Panc1 (cell line): ENCODE results near the gene ARL15. TPM values are rescaled to one million over a fixed set of nuclear protein-coding genes. Genes with fewer than 3 reads are reported as not detected.
"Not testable (repeated sequence)": the region's sequence is repeated elsewhere in the genome, so short reads cannot be mapped to it uniquely, and the experiment has no call there.

Experiments
- ATAC-seq: fragments of 200-7000 bp; cut with Tn5 transposase; 2 replicates; pipeline ENCODE4 v1.9.1; 2020; ENCODE audit warnings: mild to moderate bottlenecking, moderate library complexity
- BruUV-seq: library from RNA; stranded (reverse); fragments of 400-500 nt; replicated peaks from 2 replicates; lab custom pipeline; 2021; lab: Mats Ljungman, UMichigan
- CTCF ChIA-PET: fragments of 300-600 bp; sonication (Branson Sonifier 250); formaldehyde crosslinking; loops from one replicate; lab custom pipeline; 2022; ENCODE audit warnings: antibody characterized with exemption; lab: Charles Lee
- POLR2A ChIA-PET: fragments of 300-600 bp; sonication (Branson Sonifier 250); formaldehyde crosslinking; loops from one replicate; lab custom pipeline; 2022; ENCODE audit warnings: antibody characterized with exemption; lab: Charles Lee
- DNase-seq: peaks from one replicate; pipeline ENCODE4 v3.0.0-alpha.2; 2010; ENCODE audit warnings: low read depth, low spot score
- H3K27ac ChIP-seq: 2 replicates; pipeline ENCODE4 v1.5.1; 2011; ENCODE audit warnings: mild to moderate bottlenecking, low read length, inconsistent platforms
- H3K27me3 ChIP-seq: fragments of 200-500 bp; sonication (Bioruptor generic); 2 replicates; pipeline ENCODE4 v1.6.0; 2014; ENCODE audit warnings: low read length, inconsistent platforms; ENCODE audit not compliant: control insufficient read depth, insufficient read depth
- H3K36me3 ChIP-seq: fragments of 200-500 bp; sonication (Bioruptor generic); 2 replicates; pipeline ENCODE4 v1.5.1; 2014; ENCODE audit warnings: inconsistent platforms, mild to moderate bottlenecking, low read length, moderate library complexity; ENCODE audit not compliant: control insufficient read depth, insufficient read depth
- H3K4me1 ChIP-seq: 2 replicates; pipeline ENCODE4 v1.5.1; 2011; ENCODE audit warnings: inconsistent platforms, mild to moderate bottlenecking, low read length, moderate library complexity; ENCODE audit not compliant: control insufficient read depth, insufficient read depth
- H3K4me3 ChIP-seq, 2 experiments: 2 replicates each; pipeline ENCODE4 v1.5.1; 2011 to 2012; ENCODE audit warnings: low read depth in 2 of 2, low read length in 2 of 2, mild to moderate bottlenecking in 2 of 2, inconsistent platforms in 1 of 2, moderate library complexity in 1 of 2
- H3K9me3 ChIP-seq: fragments of 200-500 bp; sonication (Bioruptor generic); 2 replicates; pipeline ENCODE4 v1.5.1; 2014; ENCODE audit warnings: low read depth, mild to moderate bottlenecking, inconsistent platforms, low read length, moderate library complexity; ENCODE audit not compliant: control insufficient read depth, insufficient read depth
- POLR2AphosphoS5 ChIP-seq: IDR thresholded peaks from 2 replicates; pipeline ENCODE4 v1.6.1; 2012; ENCODE audit warnings: mild to moderate bottlenecking, low read depth, low read length, moderate library complexity
- SIN3A ChIP-seq: IDR thresholded peaks from 2 replicates; pipeline ENCODE4 v1.6.1; 2012; ENCODE audit warnings: low read depth, mild to moderate bottlenecking, low read length, moderate library complexity, borderline replicate concordance; ENCODE audit not compliant: insufficient read depth
- TCF7L2 ChIP-seq: IDR thresholded peaks from 2 replicates; pipeline ENCODE4 v1.6.1; 2011; ENCODE audit warnings: mild to moderate bottlenecking, low read depth, low read length, inconsistent platforms
- in situ Hi-C: cut with HindIII; loops from 2 replicates; pipeline ENCODE4 v1.10.0; 2016; ENCODE audit warnings: low sequenced_read_pairs, low pct_unique_long_range_greater_than_20kb
- intact Hi-C: fragments of 100-400 bp; cut with micrococcal nuclease; formaldehyde crosslinking; loops from one replicate; pipeline ENCODE4 v1.10.0; 2022; ENCODE audit not compliant: unreplicated experiment
- total RNA-seq: library from RNA; stranded (reverse); gene quantifications from one replicate; pipeline ENCODE4 v1.2.1, GENCODE V29; 2021; ENCODE audit not compliant: unreplicated experiment
- TF ChIP-seq, protein P1 (sequence below), 2 experiments: IDR thresholded peaks; 2 replicates each; pipeline ENCODE4 v1.6.1; 2011 to 2012; ENCODE audit warnings: low read depth in 2 of 2, control low read depth in 1 of 2, low read length in 1 of 2, mild to moderate bottlenecking in 1 of 2, moderate library complexity in 1 of 2; ENCODE audit not compliant: insufficient read depth in 1 of 2
- TF ChIP-seq, protein P2 (sequence below): fragments of 450-650 bp; IDR thresholded peaks from 2 replicates; pipeline ENCODE4 v1.5.1; 2017; ENCODE audit warnings: mild to moderate bottlenecking

ARL15 gene
- total RNA-seq, 1 experiment from 2014 or later = 16.5 TPM

DNA sequence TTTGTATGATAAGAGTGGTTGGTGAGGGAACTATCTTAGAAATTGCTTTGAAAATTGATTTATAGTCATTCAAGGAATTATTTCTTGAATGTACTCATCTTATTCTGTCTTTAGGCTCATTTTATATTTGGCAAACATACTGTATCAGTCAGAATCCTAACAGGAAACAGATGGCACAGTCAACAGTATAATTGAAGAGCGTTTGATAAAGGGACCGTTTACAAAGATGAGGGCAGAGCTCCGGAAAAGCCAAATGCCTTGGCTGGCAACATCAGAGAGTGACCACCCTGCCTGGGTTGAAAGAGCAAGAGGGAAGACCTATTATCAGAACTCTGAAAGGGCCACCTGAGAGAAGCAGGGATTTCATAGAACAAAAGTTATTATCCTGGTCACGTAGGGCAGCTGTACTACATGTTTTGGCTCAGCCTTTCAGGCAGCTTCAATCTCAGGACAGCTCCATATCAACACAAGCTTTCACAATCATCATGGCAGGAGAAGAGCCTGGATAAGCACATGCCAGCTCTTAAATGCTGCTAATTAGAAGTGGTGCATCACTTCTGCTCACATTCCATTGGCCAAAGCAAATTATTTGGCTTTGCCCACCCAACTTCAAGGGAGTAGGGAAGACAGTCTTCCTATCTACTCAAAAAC lies 47.2 kb upstream of the ARL15 start:
- Histone ChIP-seq H3K27ac (no peak overlapping the region), H3K36me3 (no peaks in the 10 kb centered on the region; the same call in 1 of the 2 replicates), H3K4me1 (no peaks in the 10 kb centered on the region), H3K27me3 (no peaks in the 10 kb centered on the region), H3K9me3 (no peaks in the 10 kb centered on the region), H3K4me3 (no peak overlapping the region)
- in situ Hi-C loops = no loop called here
- intact Hi-C loops = no loop called here
- ATAC-seq = no peak
- ChIA-PET POLR2A (no interaction called here), CTCF (no interaction called here)
- no TSS peak for BruUV-seq
- TF ChIP-seq TCF7L2 = no peak
- TF ChIP-seq SIN3A = no peak
- no peak for TF ChIP-seq POLR2AphosphoS5
- TF ChIP-seq, protein P1, sequence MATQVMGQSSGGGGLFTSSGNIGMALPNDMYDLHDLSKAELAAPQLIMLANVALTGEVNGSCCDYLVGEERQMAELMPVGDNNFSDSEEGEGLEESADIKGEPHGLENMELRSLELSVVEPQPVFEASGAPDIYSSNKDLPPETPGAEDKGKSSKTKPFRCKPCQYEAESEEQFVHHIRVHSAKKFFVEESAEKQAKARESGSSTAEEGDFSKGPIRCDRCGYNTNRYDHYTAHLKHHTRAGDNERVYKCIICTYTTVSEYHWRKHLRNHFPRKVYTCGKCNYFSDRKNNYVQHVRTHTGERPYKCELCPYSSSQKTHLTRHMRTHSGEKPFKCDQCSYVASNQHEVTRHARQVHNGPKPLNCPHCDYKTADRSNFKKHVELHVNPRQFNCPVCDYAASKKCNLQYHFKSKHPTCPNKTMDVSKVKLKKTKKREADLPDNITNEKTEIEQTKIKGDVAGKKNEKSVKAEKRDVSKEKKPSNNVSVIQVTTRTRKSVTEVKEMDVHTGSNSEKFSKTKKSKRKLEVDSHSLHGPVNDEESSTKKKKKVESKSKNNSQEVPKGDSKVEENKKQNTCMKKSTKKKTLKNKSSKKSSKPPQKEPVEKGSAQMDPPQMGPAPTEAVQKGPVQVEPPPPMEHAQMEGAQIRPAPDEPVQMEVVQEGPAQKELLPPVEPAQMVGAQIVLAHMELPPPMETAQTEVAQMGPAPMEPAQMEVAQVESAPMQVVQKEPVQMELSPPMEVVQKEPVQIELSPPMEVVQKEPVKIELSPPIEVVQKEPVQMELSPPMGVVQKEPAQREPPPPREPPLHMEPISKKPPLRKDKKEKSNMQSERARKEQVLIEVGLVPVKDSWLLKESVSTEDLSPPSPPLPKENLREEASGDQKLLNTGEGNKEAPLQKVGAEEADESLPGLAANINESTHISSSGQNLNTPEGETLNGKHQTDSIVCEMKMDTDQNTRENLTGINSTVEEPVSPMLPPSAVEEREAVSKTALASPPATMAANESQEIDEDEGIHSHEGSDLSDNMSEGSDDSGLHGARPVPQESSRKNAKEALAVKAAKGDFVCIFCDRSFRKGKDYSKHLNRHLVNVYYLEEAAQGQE (IDR thresholded peaks at IDR 0.05; ENCODE audit: insufficient read depth in 1 of 2, low read depth in 2 of 2, low read length in 1 of 2) = no peak
- TF ChIP-seq, protein P2, sequence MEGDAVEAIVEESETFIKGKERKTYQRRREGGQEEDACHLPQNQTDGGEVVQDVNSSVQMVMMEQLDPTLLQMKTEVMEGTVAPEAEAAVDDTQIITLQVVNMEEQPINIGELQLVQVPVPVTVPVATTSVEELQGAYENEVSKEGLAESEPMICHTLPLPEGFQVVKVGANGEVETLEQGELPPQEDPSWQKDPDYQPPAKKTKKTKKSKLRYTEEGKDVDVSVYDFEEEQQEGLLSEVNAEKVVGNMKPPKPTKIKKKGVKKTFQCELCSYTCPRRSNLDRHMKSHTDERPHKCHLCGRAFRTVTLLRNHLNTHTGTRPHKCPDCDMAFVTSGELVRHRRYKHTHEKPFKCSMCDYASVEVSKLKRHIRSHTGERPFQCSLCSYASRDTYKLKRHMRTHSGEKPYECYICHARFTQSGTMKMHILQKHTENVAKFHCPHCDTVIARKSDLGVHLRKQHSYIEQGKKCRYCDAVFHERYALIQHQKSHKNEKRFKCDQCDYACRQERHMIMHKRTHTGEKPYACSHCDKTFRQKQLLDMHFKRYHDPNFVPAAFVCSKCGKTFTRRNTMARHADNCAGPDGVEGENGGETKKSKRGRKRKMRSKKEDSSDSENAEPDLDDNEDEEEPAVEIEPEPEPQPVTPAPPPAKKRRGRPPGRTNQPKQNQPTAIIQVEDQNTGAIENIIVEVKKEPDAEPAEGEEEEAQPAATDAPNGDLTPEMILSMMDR = no peak
- no peak for DNase-seq

DNA sequence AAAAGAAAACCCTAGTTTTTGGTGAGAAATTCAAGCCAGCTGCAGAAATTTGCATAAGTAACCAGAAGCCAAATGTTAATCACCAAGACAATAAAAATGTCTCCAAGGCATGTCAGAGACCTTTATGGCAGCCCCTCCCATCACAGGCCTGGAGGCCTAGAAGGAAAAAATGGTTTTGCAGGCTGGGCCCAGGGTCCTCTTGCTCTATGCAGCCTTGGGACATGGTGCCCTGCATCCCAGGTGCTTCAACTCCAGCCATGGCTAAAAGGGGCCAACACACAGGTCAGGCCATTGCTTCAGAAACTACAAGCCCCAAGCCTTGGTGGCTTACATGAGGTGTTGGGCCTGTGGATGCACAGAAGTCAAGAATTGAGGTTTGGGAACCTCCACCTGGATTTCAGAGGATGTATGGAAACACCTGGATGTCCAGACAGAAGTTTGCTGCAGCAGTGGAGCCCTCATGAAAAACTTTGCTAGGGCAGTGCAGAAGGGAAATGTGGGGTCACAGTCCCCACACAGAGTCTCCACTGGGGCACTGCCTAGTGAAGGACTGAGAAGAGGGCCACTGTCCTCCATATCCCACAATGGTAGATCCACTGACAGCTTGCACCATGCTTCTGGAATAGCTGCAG lies 43.7 kb upstream of the ARL15 start:
- BruUV-seq, CTCF ChIA-PET: not testable (repeated sequence)

DNA sequence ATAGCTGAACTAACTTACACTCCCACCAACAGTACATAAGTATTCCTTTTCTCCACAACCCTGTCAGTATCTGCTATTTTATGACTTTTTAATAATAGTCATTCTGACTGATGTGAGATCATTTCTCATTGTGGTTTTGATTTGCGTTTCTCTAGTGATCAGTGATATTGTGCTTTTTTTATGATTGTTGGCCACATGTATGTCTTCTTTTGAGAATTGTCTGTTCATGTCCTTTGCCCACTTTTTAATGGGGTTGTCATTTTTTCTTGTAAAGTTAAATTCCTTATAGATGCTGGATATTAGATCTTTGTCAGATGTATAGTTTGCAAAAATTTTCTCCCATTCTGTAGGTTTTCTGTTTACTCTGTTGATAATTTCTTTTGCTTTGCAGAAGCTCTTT lies 42.2 kb upstream of the ARL15 start:
- ATAC-seq, H3K27me3 ChIP-seq, H3K27ac ChIP-seq, DNase-seq, H3K36me3 ChIP-seq, CTCF ChIA-PET, H3K9me3 ChIP-seq, intact Hi-C loops, BruUV-seq, POLR2A ChIA-PET, H3K4me3 ChIP-seq, in situ Hi-C loops, H3K4me1 ChIP-seq: not testable (repeated sequence)

More for the DNA sequence above, 43.7 kb upstream of the ARL15 start:
- H3K27ac ChIP-seq, H3K4me3 ChIP-seq, intact Hi-C loops, H3K27me3 ChIP-seq, POLR2A ChIA-PET, H3K36me3 ChIP-seq, in situ Hi-C loops, ATAC-seq, H3K9me3 ChIP-seq, H3K4me1 ChIP-seq, DNase-seq: not testable (repeated sequence)
